HEK293T (cell line): ENCODE measurements around the gene TPM1.
A peak's percentile ranks its signal among the peaks of the same experiment; 100 is the strongest.
"Not testable (repeated sequence)": the region's sequence is repeated elsewhere in the genome, so short reads cannot be mapped to it uniquely, and the experiment has no call there.

Source experiments
- CTCF ChIA-PET: fragments of 350-600 bp; formaldehyde crosslinking; extraction: SDS; loops from one replicate; lab custom pipeline; 2021; ENCODE audit warnings: antibody characterized with exemption, inconsistent platforms; lab: Yijun Ruan, JAX
- POLR2A ChIA-PET: fragments of 350-600 bp; formaldehyde crosslinking; extraction: SDS; loops from one replicate; lab custom pipeline; 2020; ENCODE audit warnings: antibody characterized with exemption, inconsistent platforms; lab: Yijun Ruan, JAX
- DNase-seq: peaks from one replicate; pipeline ENCODE4 v3.0.0; 2012; ENCODE audit warnings: mixed read lengths; ENCODE audit errors: extremely low spot score
- ARNT ChIP-seq: fragments of 450-650 bp; IDR thresholded peaks from 2 replicates; pipeline ENCODE4 v1.6.1; 2017; ENCODE audit warnings: mild to moderate bottlenecking
- BHLHE40 ChIP-seq: fragments of 450-650 bp; IDR thresholded peaks from 2 replicates; pipeline ENCODE4 v1.6.1; 2016; ENCODE audit warnings: mild to moderate bottlenecking, moderate library complexity, borderline replicate concordance
- CTBP1 ChIP-seq: fragments of 450-650 bp; IDR thresholded peaks from 2 replicates; pipeline ENCODE4 v1.6.1; 2016; ENCODE audit warnings: borderline replicate concordance
- ELF4 ChIP-seq: fragments of 450-650 bp; IDR thresholded peaks from 2 replicates; pipeline ENCODE4 v1.6.1; 2017; ENCODE audit warnings: antibody characterized with exemption
- FOXA1 ChIP-seq: fragments of 450-650 bp; IDR thresholded peaks from 2 replicates; pipeline ENCODE4 v1.6.1; 2016; ENCODE audit warnings: mild to moderate bottlenecking
- FOXK2 ChIP-seq: fragments of 450-650 bp; IDR thresholded peaks from 2 replicates; pipeline ENCODE4 v1.6.1; 2016; ENCODE audit warnings: mild to moderate bottlenecking
- FOXM1 ChIP-seq: fragments of 450-650 bp; IDR thresholded peaks from 2 replicates; pipeline ENCODE4 v1.6.1; 2017; ENCODE audit warnings: mild to moderate bottlenecking, borderline replicate concordance
- HDGF ChIP-seq: fragments of 450-650 bp; IDR thresholded peaks from 2 replicates; pipeline ENCODE4 v1.6.1; 2017; ENCODE audit warnings: antibody characterized with exemption, borderline replicate concordance
- L3MBTL2 ChIP-seq: fragments of 450-650 bp; conservative IDR thresholded peaks from 2 replicates; pipeline ENCODE4 v1.6.1; 2016; ENCODE audit warnings: mild to moderate bottlenecking
- LEF1 ChIP-seq: fragments of 450-650 bp; IDR thresholded peaks from 2 replicates; pipeline ENCODE4 v1.6.1; 2017; ENCODE audit warnings: mild to moderate bottlenecking, borderline replicate concordance
- NFRKB ChIP-seq: fragments of 450-650 bp; IDR thresholded peaks from 2 replicates; pipeline ENCODE4 v1.6.1; 2016; ENCODE audit warnings: mild to moderate bottlenecking, moderate library complexity
- PKNOX1 ChIP-seq: fragments of 450-650 bp; IDR thresholded peaks from 2 replicates; pipeline ENCODE4 v1.6.1; 2016
- SP1 ChIP-seq: fragments of 450-650 bp; IDR thresholded peaks from 2 replicates; pipeline ENCODE4 v1.6.1; 2017
- SUZ12 ChIP-seq: fragments of 450-650 bp; IDR thresholded peaks from 2 replicates; pipeline ENCODE4 v1.6.1; 2016; ENCODE audit warnings: mild to moderate bottlenecking
- TARDBP ChIP-seq: fragments of 450-650 bp; IDR thresholded peaks from 2 replicates; pipeline ENCODE4 v1.6.1; 2016
- ZNF384 ChIP-seq: fragments of 450-650 bp; IDR thresholded peaks from 2 replicates; pipeline ENCODE4 v1.6.1; 2016

TPM1 gene

DNA sequence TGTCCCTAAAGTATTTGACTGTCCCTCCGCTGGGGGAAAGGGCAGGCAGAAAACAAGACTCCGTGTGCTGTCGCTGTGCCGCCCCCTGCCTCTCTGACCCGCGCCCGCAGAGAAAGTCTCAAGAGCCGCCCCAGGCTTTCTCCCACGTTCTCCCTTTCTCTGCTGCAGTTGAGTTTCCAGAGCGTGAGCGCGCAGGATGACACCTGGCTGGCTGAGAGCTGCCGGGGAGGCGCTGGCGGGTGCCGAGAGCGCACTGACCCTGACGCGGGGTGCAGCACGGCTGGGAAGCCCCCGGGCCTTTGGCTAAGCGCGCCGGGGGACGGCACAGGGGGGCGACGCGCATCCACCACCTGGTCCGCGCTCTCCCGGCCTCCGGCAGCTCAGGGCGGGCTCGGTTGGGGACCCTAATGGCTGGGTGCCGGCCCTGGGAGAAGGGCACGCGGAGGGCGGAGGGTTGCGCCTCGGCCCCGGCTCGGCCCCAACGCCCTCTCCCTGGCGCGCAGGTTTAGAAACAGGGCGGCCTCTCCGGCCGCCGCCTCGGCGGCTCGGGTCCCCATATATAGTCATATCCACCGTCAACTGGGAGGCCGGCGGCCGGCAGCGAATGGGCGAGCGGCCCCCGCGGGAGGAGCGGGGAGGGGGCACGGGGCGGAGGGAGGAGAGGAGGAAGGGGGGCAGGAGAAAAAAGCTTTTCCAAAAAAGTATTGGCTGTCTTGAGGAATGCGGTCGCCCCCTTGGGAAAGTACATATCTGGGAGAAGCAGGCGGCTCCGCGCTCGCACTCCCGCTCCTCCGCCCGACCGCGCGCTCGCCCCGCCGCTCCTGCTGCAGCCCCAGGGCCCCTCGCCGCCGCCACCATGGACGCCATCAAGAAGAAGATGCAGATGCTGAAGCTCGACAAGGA lies at the start of gene TPM1:
TSS of gene TPM1 (plus strand) at position 774 of the 903 bp plus-strand sequence. CDS start at position 857, 83 bp downstream.
- ChIA-PET CTCF (interaction anchor here (0.5 to 0.6 kb wide), 2 partner anchors 116 to 190 kb away, joined by 3 to 7 read pairs; no protein-coding TSS in a partner anchor), POLR2A (no interaction called here)
- TF ChIP-seq HDGF (no peak), ZNF384 (no peak), SUZ12 (no peak), LEF1 (no peak), L3MBTL2 (no peak), FOXA1 (no peak), PKNOX1 (no peak), ARNT (no peak), BHLHE40 (no peak), FOXK2 (no peak), CTBP1 (no peak)
- DNase-seq = peak; percentile 53

DNA sequence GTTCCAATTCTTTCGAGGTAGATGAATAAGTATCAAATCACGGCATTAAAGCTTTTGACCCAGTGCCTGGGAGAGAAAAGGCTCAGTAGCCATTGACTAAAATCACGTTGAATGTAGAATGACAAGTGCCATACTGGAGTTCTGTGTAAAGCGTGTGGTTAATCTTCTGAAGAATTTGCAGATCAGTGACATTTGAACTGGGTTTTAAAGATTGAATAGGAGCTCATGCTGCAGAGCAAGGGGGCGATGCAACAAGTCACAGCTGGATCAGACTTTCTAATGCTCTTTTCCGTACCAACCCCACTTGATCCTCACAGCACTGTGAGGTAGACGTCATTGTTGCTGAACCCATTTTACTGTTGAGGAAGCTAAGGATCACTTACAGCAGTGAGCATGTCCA lies 49.5 kb upstream of the TPM1 start:
- TF ChIP-seq FOXM1 = no peak
- no peak for TF ChIP-seq CTBP1
- TF ChIP-seq ELF4 = no peak
- no peak for TF ChIP-seq L3MBTL2
- TF ChIP-seq FOXK2 = no peak
- no peak for TF ChIP-seq SUZ12
- TF ChIP-seq FOXA1 = no peak
- no peak for TF ChIP-seq PKNOX1
- TF ChIP-seq ZNF384 = no peak
- no peak for TF ChIP-seq LEF1
- no peak for TF ChIP-seq NFRKB
- no peak for TF ChIP-seq BHLHE40
- TF ChIP-seq HDGF = no peak
- ChIA-PET CTCF (no interaction called here), POLR2A (no interaction called here)
- DNase-seq = no peak

DNA sequence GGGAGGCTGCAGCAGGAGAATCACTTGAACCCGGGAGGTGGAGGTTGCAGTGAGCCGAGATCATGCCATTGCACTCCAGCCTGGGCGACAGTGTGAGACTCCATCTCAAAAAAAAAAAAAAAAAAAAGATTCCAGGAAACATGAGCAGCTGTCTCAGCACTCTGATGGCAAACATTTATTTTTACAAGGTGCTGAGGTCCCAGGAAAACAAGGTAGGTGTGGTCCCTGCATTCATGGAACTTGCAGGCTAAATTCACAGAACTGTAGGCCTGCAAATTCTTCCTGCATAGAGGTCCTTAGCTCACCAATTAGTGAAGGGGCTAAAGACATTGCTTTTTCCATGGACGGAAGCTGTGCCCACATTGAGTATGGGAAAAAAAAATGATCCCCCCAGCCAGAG lies 48.9 kb upstream of the TPM1 start:
- CTCF ChIA-PET, DNase-seq, POLR2A ChIA-PET: not testable (repeated sequence)

DNA sequence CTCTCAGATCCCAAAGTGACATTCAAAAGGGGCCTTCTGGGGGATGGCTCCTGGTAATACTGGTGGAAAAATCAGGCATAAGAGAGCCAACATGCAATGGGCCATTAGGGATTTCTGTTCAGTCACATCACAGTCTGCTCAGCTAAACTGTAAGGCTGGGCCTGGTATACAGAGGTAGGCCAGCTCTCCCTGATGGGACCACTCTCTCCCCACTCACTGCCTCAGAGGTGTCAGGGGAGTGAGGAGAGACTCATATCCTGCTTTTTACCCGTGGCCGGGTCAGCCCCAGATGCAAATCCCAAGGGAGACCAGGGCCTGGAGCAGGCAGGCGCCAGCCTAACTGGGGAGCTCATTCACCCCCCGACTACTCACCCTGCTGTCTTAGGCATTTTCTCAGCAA lies 48.1 kb upstream of the TPM1 start:
- no peak for DNase-seq
- TF ChIP-seq SP1 (no peak), PKNOX1 (no peak), BHLHE40 (no peak), SUZ12 (no peak), LEF1 (no peak), ARNT (no peak), TARDBP (no peak), CTBP1 (no peak)
- POLR2A ChIA-PET = no interaction called here
- CTCF ChIA-PET = interaction anchor here (0.5 kb wide), 1 partner anchor 816 kb away, joined by 3 read pairs; no protein-coding TSS in a partner anchor

DNA sequence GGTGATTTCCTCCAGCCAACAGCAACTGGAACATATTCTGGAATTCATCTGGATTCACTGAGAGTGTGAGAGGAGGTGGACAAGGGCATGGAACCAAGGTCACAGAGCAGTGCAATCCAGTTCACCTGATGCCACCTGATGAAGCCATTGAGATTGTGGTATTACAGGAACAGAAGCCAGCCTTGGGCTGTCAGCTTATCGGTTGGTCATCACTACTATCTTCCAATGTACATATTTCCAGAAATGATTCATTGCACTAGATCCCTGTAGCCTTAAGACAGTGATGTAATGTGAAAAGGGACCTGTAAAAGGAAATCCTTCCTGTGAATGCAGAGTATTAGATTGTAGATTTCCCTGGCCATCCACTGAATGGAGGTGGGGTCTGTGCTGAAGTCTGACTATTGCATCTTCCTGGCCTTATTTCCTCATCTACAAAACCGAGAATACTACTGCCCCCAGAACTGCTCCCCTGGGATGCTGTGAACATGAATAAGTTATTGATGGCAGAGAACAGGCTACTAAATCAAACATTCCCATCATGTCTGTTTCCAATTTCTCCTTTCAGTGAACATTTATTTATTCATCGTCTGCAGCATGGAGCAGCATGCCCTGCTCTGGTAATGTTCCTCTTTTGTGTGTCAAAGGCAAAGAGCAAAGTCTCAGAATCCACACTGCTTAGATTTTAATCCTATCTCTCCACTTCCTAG lies 47.4 kb upstream of the TPM1 start:
- DNase-seq = no peak
- ChIA-PET CTCF (no interaction called here), POLR2A (no interaction called here)
- TF ChIP-seq HDGF (no peak), FOXK2 (no peak), ZNF384 (no peak), TARDBP (no peak)

DNA sequence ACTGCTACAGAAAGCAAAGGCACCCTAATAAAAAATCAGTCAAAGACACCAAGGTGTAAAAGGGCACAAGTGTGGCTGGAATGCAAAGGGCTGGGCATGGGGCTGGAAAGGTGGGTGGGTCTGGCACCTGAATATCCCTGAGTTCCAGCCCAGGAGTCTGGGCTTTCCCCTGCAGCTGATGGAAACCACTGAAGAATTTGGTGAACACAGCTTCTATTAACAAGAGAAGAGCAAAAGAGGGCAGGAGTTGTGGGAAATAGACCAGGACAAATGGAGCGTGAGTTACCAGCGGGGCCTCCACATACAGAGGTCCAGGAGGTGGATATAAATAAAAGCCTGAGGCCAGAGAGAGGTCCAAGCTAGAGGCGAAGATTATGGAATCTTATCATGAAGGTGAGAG lies 45.1 kb upstream of the TPM1 start:
- TF ChIP-seq LEF1 (no peak), HDGF (no peak), PKNOX1 (no peak), CTBP1 (no peak), ELF4 (no peak), SUZ12 (no peak), ZNF384 (no peak), FOXA1 (no peak), ARNT (no peak), BHLHE40 (no peak), L3MBTL2 (no peak), TARDBP (no peak)
- ChIA-PET CTCF (no interaction called here), POLR2A (no interaction called here)
- no peak for DNase-seq
